Measurements from ENCODE around the gene ARHGAP4. TPM values are rescaled to one million over a fixed set of nuclear protein-coding genes. Genes with fewer than 3 reads are reported as not detected.

ARHGAP4 gene
- total RNA-seq, 4 donors from 2014 or later: 44.9 to 52.4 (median 49.9) TPM

DNA sequence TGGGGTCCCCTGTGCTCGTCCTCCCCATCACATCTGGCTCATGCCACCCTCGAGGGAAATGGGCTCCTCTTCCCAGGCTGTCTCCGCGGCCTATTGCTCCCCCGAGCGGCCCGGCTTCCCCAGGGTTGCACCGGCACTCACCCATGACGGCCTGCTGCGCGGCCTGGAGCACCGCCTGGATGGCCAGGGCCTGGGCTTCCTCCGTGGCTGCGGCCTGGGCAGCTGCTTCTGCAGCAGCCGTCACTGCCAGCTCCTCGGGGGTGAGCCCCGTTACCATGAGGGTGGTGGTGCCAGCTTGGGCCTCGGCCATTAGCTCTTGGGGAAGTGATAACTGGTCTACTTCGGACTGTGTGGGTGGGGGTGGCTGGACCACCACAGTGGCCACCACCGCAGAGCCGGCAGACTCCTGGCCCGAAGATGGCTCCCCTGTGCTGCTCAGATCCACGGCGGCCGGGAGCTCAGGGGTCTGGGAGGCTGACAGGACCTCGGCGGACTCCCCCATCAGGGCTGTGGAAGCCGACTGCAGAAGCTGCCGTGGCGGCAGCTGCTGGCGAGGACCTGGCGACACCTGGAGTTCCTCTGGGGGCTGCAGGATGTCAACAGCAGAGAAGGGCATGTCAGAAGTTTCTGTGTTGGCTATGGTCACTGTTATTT is 26.4 kb upstream of the ARHGAP4 start:
- Histone ChIP-seq H3K27ac (peak overlapping the region; percentile 67 to 72 (median 70)), H3K36me3 (no peaks in the 10 kb centered on the region), H3K4me3 (no peak overlapping the region), H3K9me3 (no peaks in the 10 kb centered on the region), H3K27me3 (no peaks in the 10 kb centered on the region), H3K4me1 (peaks cover 0 to 12% (median 0%) of the 10 kb centered on the region in 4 donors)
- TF ChIP-seq, protein P1, sequence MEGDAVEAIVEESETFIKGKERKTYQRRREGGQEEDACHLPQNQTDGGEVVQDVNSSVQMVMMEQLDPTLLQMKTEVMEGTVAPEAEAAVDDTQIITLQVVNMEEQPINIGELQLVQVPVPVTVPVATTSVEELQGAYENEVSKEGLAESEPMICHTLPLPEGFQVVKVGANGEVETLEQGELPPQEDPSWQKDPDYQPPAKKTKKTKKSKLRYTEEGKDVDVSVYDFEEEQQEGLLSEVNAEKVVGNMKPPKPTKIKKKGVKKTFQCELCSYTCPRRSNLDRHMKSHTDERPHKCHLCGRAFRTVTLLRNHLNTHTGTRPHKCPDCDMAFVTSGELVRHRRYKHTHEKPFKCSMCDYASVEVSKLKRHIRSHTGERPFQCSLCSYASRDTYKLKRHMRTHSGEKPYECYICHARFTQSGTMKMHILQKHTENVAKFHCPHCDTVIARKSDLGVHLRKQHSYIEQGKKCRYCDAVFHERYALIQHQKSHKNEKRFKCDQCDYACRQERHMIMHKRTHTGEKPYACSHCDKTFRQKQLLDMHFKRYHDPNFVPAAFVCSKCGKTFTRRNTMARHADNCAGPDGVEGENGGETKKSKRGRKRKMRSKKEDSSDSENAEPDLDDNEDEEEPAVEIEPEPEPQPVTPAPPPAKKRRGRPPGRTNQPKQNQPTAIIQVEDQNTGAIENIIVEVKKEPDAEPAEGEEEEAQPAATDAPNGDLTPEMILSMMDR (IDR thresholded peaks at IDR 0.05): no peak
- TF ChIP-seq POLR2AphosphoS5 (IDR thresholded peaks at IDR 0.05): no peak
- TF ChIP-seq POLR2A (IDR thresholded peaks at IDR 0.05): no peak
- no peak for TF ChIP-seq EP300 (IDR thresholded peaks at IDR 0.05; ENCODE audit: low read depth)
- in situ Hi-C loops (cut with MboI; ENCODE audit: low pct_ligation_motif_present in 1 of 4, low pct_unique_long_range_greater_than_20kb in 1 of 4, low sequenced_read_pairs in 3 of 4): loop anchor here in 2 of 4 donors (25.0 kb wide), 2 partner anchors 190 to 585 kb away; partner anchors contain the start of genes G6PD (in 1 of the 2), IKBKG (in 1 of the 2) and PLXNB3 (in 1 of the 2)
- 88% methylated on average over 32 of the region's 32 CpGs; no CpG with 5 or more reads in 1 of the 2 donors for WGBS, 2 donors (ENCODE audit: low coverage in 1 of 2)
- intact Hi-C loops (cut with DNase I; ENCODE audit: low total_unique reads): loop anchor here (5.0 kb wide), 1 partner anchor 185 kb away; no protein-coding TSS in a partner anchor
- DNase-seq: no peak

DNA sequence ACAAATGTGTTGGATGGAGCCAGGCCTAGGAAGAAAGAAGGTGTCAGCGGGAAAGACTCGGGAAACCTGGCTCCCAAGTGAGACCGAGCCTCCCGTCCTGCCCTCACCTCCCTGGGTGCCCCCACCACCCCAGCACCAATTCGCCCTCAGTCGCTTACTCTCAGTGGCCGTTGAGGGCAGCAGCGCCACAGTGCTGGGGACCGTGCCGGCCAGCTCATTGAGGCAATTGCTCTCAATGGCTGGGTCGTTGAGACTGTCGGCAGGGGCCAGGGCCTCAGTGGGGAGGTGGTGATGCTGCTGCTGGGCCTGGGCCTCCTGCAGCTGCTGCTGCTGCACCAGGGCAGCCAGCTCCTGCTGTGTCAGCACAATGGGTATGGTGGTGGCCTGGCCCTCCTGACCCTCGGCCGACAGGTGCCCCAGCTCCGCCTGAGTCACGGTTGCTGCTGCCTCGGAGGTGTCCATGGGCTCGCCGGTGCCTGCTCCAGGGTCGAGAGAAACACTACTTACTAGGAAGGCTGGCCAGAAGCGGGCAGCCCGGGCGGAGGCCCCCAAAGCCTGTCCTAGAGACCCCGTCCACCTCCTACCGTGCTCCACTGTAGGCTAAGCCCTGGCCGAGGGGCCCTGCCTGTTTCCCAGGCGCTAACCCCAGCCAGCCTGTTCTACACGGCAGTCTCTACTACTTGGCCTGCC is 25.8 kb upstream of the ARHGAP4 start:
- Histone ChIP-seq H3K27me3 (no peaks in the 10 kb centered on the region), H3K9me3 (no peaks in the 10 kb centered on the region), H3K27ac (peak overlapping the region; percentile 67 to 72 (median 70)), H3K36me3 (no peaks in the 10 kb centered on the region), H3K4me3 (no peak overlapping the region), H3K4me1 (peaks cover 0 to 12% (median 0%) of the 10 kb centered on the region in 4 donors)
- WGBS, 2 donors (ENCODE audit: low coverage in 1 of 2): 91% methylated on average over 26 of the region's 28 CpGs; no CpG with 5 or more reads in 1 of the 2 donors
- no peak for DNase-seq
- TF ChIP-seq POLR2A (IDR thresholded peaks at IDR 0.05): no peak
- TF ChIP-seq, protein P1 (IDR thresholded peaks at IDR 0.05): no peak
- no peak for TF ChIP-seq POLR2AphosphoS5 (IDR thresholded peaks at IDR 0.05)
- TF ChIP-seq EP300 (IDR thresholded peaks at IDR 0.05; ENCODE audit: low read depth): no peak
- in situ Hi-C loops (cut with MboI; ENCODE audit: low pct_ligation_motif_present in 1 of 4, low pct_unique_long_range_greater_than_20kb in 1 of 4, low sequenced_read_pairs in 3 of 4): loop anchor here in 2 of 4 donors (25.0 kb wide), 2 partner anchors 190 to 585 kb away; partner anchors contain the start of genes G6PD (in 1 of the 2), IKBKG (in 1 of the 2) and PLXNB3 (in 1 of the 2)
- intact Hi-C loops (cut with DNase I; ENCODE audit: low total_unique reads): loop anchor here (5.0 kb wide), 1 partner anchor 185 kb away; no protein-coding TSS in a partner anchor

DNA sequence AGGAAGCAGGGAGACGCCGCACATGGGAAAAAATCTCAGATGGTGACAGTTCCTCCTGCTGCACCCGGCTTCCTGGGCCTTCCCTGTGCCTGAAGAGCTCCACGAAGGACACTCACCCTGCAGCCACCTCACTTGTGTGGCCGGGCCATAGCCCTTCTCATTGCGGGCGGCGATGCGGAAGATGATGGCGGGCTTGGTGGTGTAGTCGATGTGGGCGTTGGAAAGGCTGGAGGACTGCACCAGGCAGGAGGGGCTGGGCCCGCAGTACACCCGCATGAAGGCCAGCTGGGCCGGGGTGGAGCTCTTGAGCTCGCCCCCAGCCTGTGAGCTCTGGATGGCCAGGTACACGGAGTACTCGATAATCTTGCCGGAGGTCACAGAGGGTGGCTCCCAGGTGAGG is 24.1 kb upstream of the ARHGAP4 start:
- no peaks in the 10 kb centered on the region for H3K27me3 ChIP-seq
- no peaks in the 10 kb centered on the region for H3K36me3 ChIP-seq
- 93% methylated on average over 9 of the region's 19 CpGs; no CpG with 5 or more reads in 1 of the 2 donors for WGBS, 2 donors (ENCODE audit: low coverage in 1 of 2)
- no peaks in the 10 kb centered on the region for H3K9me3 ChIP-seq
- H3K4me3 ChIP-seq: no peak overlapping the region
- DNase-seq: no peak
- H3K27ac ChIP-seq: peak overlapping the region; percentile 58 to 72 (median 66)
- in situ Hi-C loops (cut with MboI; ENCODE audit: low pct_ligation_motif_present in 1 of 4, low pct_unique_long_range_greater_than_20kb in 1 of 4, low sequenced_read_pairs in 3 of 4): loop anchor here in 2 of 4 donors (25.0 kb wide), 2 partner anchors 188 to 587 kb away; partner anchors contain the start of genes G6PD (in 1 of the 2), IKBKG (in 1 of the 2) and PLXNB3 (in 1 of the 2)
- peaks cover 0 to 12% (median 0%) of the 10 kb centered on the region in 4 donors for H3K4me1 ChIP-seq
- intact Hi-C loops (cut with DNase I; ENCODE audit: low total_unique reads): loop anchor here (5.0 kb wide), 1 partner anchor 183 kb away; no protein-coding TSS in a partner anchor
- no peak for TF ChIP-seq EP300 (IDR thresholded peaks at IDR 0.05; ENCODE audit: low read depth)
- no peak for TF ChIP-seq POLR2AphosphoS5 (IDR thresholded peaks at IDR 0.05)
- TF ChIP-seq POLR2A (IDR thresholded peaks at IDR 0.05): no peak
- TF ChIP-seq, protein P1 (IDR thresholded peaks at IDR 0.05): no peak
